Dedifferentiated amniotic fluid mesenchymal stem cell (primary cell): Measurements from ENCODE around the gene HAAO.
A peak's percentile ranks its signal among the peaks of the same experiment; 100 is the strongest.
"Not testable (repeated sequence)": the region's sequence is repeated elsewhere in the genome, so short reads cannot be mapped to it uniquely, and the experiment has no call there.

Source experiments
- DNase-seq: peaks from one replicate; pipeline ENCODE4 v3.0.0-alpha.2; 2016; ENCODE audit errors: extremely low spot score

Gene HAAO

DNA sequence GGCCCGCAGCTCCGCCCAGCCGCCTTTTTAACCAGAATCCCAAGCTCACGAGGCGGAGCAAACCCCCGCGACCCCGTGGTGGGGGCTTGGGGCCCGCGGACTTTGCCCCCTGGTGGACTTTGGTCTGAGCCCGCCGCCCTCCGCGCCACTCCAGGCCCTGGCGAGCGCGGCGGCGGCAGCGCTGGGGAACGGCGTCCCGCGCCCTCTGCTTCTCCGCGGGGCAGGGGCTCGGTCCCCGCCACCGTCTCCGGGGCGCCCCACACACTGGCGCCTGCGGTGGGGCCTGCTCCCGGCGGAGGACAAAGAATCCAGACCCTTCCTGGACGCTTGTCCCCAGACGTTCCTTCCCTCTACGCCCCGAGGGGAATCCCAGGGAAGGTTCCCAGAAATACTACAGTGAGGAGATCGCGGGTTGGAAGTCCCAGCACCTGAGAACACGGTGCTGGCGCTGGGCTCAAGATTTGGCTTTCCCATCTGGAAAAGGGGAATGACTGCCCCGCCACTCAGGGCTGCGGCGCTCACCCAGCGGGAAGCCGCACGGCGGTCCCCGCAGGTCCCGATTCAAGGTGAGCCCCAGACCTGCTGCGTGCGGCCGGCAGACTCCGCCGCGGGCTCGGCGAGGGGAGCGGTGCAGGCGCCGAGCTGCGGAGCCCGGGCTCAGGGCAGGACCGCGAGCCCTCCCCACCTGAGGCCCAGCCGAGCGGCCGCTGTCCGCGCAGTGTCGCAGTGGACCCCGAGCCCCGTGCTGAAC, at the start of gene HAAO:
HAAO (minus strand) TSS at position 1 of the 751 bp plus-strand sequence. CDS start 47 bp downstream, outside the sequence.
- DNase-seq = no peak

DNA sequence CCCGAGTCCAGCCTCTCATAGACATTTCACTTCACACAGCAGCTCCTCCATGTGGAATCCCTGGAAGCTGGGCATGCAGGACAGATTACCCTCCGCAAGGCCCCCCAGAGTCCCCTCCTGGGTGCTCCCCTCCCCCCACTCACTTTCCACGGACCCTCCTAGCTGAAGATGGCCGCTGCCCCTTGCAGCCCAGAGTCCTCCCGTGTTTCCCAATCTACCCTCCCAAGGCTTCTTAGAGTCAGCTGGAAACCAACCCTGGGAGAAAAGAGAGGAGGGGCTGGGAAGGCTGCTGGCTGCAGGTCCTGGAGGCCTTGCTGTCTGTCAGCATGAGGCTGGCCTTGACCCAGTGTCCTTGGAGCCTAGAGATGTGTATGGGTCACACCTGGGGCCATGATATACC, 49.0 kb upstream of the HAAO start:
- no peak for DNase-seq

DNA sequence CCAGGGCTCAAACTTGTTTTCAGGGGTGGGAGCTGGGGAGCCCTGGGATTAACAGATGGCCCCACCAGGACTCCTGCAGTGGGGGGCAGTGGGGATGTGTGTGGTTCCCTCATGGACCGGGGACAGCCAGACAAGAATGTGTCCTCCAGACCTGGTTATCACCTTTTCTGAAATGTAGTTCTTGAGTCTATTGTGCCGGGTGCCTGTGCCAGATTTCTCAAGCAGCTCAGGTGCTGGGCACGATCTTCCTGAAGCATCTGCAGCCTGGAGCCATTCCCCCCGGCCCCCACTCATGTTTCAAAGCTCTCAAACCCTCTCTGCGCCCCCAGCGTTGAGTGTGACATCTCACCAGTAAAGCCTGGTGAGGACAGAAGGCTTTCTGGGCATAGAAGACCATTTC, 48.4 kb upstream of the HAAO start:
- no peak for DNase-seq

DNA sequence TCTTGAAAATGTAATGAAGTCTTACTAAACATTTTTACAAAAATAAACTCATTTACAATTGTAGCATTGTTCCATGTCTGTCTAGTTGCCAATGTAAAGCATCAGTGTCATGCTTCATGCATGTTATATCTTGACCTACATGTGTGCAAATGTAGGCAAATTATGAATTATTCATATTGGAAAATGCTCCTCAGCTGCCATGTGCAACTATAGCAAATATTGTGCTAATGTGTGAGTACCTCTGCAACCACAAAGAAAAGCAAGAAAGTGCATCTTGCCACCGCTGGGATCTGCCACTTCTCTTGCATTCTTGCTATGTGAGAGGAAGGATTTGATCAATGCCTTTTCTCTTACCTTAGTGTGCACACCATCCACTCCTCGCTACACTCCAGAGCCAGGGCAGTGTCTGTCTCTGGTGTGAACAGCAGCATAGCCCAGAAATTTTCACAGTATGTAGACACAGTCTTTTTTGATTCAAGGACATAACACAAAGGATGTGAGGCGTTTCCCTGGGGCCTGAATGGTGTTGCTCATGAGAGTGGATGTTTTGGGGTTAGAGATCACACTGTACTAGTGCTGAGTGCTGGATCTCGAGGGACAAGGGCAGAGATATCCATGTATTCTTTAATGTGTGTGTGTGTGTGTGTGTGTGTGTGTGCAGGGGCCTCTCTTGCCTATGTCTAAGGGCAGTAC, 47.6 kb upstream of the HAAO start:
- no peak for DNase-seq

DNA sequence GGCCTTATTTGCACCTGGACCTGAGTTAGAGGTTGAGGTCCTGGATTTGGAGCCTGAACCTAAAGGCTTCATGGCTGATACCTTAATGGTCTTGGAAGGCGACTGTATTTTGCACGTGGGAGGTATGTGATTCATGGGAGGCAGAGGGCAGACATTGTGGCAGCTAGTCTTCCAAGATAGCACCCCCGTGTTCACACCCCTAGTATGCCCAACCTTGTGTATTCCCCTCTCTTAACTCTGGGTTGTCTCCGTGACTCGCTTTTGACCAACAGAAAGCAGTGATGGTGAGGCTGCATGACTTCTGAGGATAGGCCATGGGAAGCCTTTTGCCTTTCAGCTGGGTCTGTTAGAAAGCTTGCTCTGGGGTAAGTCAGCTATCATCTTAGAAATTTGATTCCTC, 45.8 kb upstream of the HAAO start:
- DNase-seq = no peak

- peak; percentile 64 for DNase-seq
These were observed 43.4 kb upstream of the HAAO start for GRCh38 chr2:42835577-42836371.

GRCh38 chr2:42834161-42834560, 41.8 kb upstream of the HAAO start:
- DNase-seq = no peak

DNA sequence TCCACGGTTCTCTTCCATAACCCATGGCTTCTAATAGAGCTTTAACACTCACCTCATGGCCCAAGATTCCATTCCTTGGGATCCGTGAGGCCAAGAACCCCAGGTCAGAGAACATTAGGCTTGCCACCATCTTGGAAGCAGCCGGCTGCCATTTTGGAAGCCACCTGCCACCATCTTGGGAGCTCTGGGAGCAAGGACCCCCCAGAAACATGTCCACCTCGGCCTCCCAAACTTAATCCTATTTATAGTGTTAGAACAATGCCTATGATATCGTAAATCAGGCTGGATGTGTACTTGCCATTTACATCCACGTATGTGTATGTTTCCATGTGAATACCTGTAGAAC, 39.9 kb upstream of the HAAO start:
- DNase-seq = no peak

- not testable (repeated sequence) for DNase-seq
These were observed 39.3 kb upstream of the HAAO start for GRCh38 chr2:42831575-42832288.

GRCh38 chr2:42830922-42831574, 38.7 kb upstream of the HAAO start:
- no peak for DNase-seq

- peak; percentile 25 for DNase-seq
These were observed 37.5 kb upstream of the HAAO start for GRCh38 chr2:42829671-42830440.

GRCh38 chr2:42828487-42829425, 36.4 kb upstream of the HAAO start:
- DNase-seq = peak; percentile 72

DNA sequence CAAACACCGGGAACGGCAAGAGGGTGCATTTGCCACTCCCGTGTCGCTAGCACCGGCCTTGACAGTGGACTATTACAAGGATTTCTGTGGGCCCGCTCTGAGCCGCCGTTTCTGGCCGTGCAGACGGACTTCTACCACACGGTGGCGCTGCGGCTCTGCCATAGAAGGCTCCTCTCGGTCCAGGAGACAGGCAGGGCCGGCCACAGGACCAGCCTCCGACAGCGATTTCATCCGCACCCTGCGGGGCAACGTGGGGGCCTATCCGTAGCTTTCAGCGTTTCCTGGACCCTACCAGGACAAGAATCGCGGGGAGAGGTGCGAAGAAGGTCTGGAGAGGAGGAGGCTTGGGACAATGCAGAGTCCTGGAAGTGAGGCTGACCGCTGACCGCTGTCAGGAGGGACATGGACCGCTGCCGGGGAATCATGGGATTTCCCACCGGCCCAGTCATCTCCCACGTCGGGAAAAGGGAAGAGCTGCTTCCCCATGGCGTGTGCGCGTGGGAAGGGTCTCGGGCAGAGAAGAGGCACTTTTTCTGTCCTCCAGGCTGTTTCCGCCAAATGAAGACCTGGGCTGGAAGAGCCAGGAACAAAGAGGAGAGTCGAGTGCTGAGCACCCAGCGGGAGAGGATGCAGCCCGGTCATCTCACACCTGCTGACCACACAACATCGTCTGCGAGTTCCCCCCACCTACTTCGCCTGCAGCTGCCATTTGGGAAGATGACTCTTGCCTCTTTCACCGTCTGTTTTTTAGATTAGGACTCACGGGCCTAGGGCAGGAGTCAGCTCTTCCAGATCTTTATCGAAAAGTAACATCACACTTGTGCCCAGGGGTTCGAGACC, 35.5 kb upstream of the HAAO start:
- peak; percentile 79 for DNase-seq

DNA sequence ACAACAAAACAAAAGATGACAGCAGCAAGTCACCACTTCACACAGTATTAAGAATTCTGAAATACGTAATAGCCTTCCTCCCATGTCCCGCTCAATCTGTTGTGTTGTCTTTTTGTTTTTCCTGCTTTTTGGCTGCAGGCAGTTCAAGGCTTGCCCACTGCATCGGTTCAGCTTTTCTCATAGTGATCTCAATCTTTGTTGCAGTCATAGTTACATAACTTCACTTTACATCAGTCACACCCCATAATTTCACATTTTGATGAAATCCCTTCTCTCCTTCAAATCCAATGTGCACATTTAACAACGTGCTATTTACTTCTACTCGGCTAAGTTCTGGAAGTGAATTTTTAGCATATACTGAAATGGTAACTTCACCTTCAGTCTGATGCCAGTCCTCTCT, 33.8 kb upstream of the HAAO start:
- no peak for DNase-seq

- DNase-seq = no peak
These were observed 32.0 kb upstream of the HAAO start for GRCh38 chr2:42824454-42824807.

- no peak for DNase-seq
These were observed 31.5 kb upstream of the HAAO start for GRCh38 chr2:42823744-42824453.

- no peak for DNase-seq
These were observed 26.8 kb upstream of the HAAO start for GRCh38 chr2:42819160-42819559.

DNA sequence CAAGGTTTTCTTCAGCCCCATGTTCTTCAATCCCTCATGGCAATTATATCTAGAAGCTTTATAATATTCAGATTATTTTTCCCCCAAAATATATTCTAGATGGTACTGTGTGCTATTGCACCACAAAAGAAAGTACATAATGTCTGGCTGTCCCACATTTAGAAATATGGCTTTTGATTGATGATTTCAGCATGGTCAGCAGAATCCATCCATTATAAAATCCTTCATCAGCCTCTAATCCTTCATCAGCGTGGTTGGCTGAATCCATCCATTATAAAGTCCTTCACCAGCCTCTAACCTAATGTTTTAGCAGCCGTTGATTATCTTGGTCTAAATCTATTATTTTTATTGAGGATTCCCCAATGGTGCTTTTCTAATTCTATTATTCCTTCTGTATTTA, 23.3 kb upstream of the HAAO start:
- no peak for DNase-seq
